WTC11 (cell line): ENCODE results near the gene NAB1. TPM values are rescaled to one million over a fixed set of nuclear protein-coding genes. Genes with fewer than 3 reads are reported as not detected.

Experiments
- ATAC-seq: fragments of 200-7000 bp; cut with Tn5 transposase; 2 replicates; pipeline ENCODE4 v1.10.0; 2021; ENCODE audit warnings: mild to moderate bottlenecking, moderate library complexity
- CTCF ChIA-PET: fragments of 300-600 bp; sonication (Branson Sonifier 250); formaldehyde crosslinking; loops from one replicate; lab custom pipeline; 2021; ENCODE audit warnings: antibody characterized with exemption; lab: Charles Lee
- POLR2A ChIA-PET: fragments of 350-600 bp; sonication (Branson Sonifier 250); formaldehyde crosslinking; loops from one replicate; lab custom pipeline; 2021; ENCODE audit warnings: antibody characterized with exemption; lab: Charles Lee
- DNase-seq: peaks from one replicate; pipeline ENCODE4 v3.0.0; 2021; ENCODE audit warnings: low spot score
- H3K27ac Mint-ChIP-seq: 2 replicates; pipeline ENCODE4 v1.8.0; 2021; ENCODE audit warnings: mixed read lengths
- H3K27me3 Mint-ChIP-seq: 2 replicates; pipeline ENCODE4 v1.8.0; 2021; ENCODE audit warnings: low read depth, mild to moderate bottlenecking, moderate library complexity, mixed read lengths
- H3K36me3 Mint-ChIP-seq: 2 replicates; pipeline ENCODE4 v1.8.0; 2021; ENCODE audit warnings: mixed read lengths
- H3K4me1 Mint-ChIP-seq: 2 replicates; pipeline ENCODE4 v1.8.0; 2022; ENCODE audit warnings: mixed read lengths
- H3K4me3 Mint-ChIP-seq: 2 replicates; pipeline ENCODE4 v1.8.0; 2021; ENCODE audit warnings: mild to moderate bottlenecking, moderate library complexity, mixed read lengths
- H3K9me3 Mint-ChIP-seq: 2 replicates; pipeline ENCODE4 v1.8.0; 2021; ENCODE audit warnings: mixed read lengths
- ATF2 ChIP-seq: sonication (generic); formaldehyde crosslinking; IDR thresholded peaks from 2 replicates; pipeline ENCODE4 v1.8.1; 2022; ENCODE audit warnings: low read depth, missing genetic modification reagents, borderline replicate concordance
- EMX1 ChIP-seq: fragments of 250-450 bp; sonication (Bioruptor Pico); IDR thresholded peaks from 2 replicates; pipeline ENCODE4 v1.8.0; 2021; ENCODE audit warnings: mild to moderate bottlenecking
- ESRRA ChIP-seq: sonication (generic); formaldehyde crosslinking; IDR thresholded peaks from 2 replicates; pipeline ENCODE4 v1.8.1; 2022; ENCODE audit warnings: mild to moderate bottlenecking, missing genetic modification reagents, borderline replicate concordance
- GTF2I ChIP-seq: fragments of 250-450 bp; sonication (Bioruptor Pico); conservative IDR thresholded peaks from 2 replicates; pipeline ENCODE4 v1.4.0; 2021; ENCODE audit warnings: mild to moderate bottlenecking
- JAZF1 ChIP-seq: fragments of 250-450 bp; sonication (Bioruptor Pico); IDR thresholded peaks from 2 replicates; pipeline ENCODE4 v1.9.0; 2021; ENCODE audit warnings: moderate library complexity, mild to moderate bottlenecking, inconsistent platforms
- JUN ChIP-seq: sonication (generic); formaldehyde crosslinking; IDR thresholded peaks from 2 replicates; pipeline ENCODE4 v1.8.0; 2023; ENCODE audit warnings: mild to moderate bottlenecking, missing genetic modification reagents
- MAX ChIP-seq: sonication (generic); formaldehyde crosslinking; IDR thresholded peaks from 2 replicates; pipeline ENCODE4 v1.8.0; 2022; ENCODE audit warnings: mild to moderate bottlenecking, missing genetic modification reagents
- MLX ChIP-seq: sonication (generic); formaldehyde crosslinking; IDR thresholded peaks from 2 replicates; pipeline ENCODE4 v1.8.1; 2023; ENCODE audit warnings: mild to moderate bottlenecking, missing genetic modification reagents, moderate library complexity
- NFYB ChIP-seq: sonication (generic); formaldehyde crosslinking; conservative IDR thresholded peaks from 2 replicates; pipeline ENCODE4 v1.8.0; 2022; ENCODE audit warnings: low read depth, missing genetic modification reagents
- NR3C1 ChIP-seq: sonication (generic); formaldehyde crosslinking; conservative IDR thresholded peaks from 2 replicates; pipeline ENCODE4 v1.8.1; 2023; ENCODE audit warnings: low read depth, mild to moderate bottlenecking, missing genetic modification reagents
- ZNF263 ChIP-seq: sonication (generic); formaldehyde crosslinking; IDR thresholded peaks from 2 replicates; pipeline ENCODE4 v1.8.1; 2022; ENCODE audit warnings: low read depth, mild to moderate bottlenecking, moderate library complexity, missing genetic modification reagents
- ZNF512 ChIP-seq: sonication (generic); formaldehyde crosslinking; IDR thresholded peaks from 2 replicates; pipeline ENCODE4 v1.8.1; 2022; ENCODE audit warnings: missing genetic modification reagents, borderline replicate concordance
- ZSCAN18 ChIP-seq: fragments of 250-450 bp; sonication (Bioruptor Pico); IDR thresholded peaks from 2 replicates; pipeline ENCODE4 v2.1.2; 2022; ENCODE audit warnings: mild to moderate bottlenecking, moderate library complexity
- total RNA-seq: library from RNA; stranded (reverse); gene quantifications from 3 replicates; pipeline ENCODE4 v1.2.3, GENCODE V29; 2021

The NAB1 gene
- total RNA-seq, 1 experiment from 2014 or later: 32.0 TPM

GRCh38 chr2:190720276-190720675 lies 71.4 kb downstream of the NAB1 start:
- no peak for DNase-seq
- H3K27me3 Mint-ChIP-seq: no peaks in the 10 kb centered on the region
- TF ChIP-seq JUN: no peak
- no peak for TF ChIP-seq MLX (CRISPR knock-in tag)
- TF ChIP-seq, all 79 proteins: peak for 0
- ATAC-seq: no peak
- ChIA-PET POLR2A (no interaction called here), CTCF (no interaction called here)
- no peak overlapping the region for H3K4me3 Mint-ChIP-seq
- no peak overlapping the region for H3K27ac Mint-ChIP-seq
- H3K4me1 Mint-ChIP-seq: peaks cover 8% of the 10 kb centered on the region
- no peaks in the 10 kb centered on the region for H3K36me3 Mint-ChIP-seq
- H3K9me3 Mint-ChIP-seq: peaks cover 7% of the 10 kb centered on the region

GRCh38 chr2:190720691-190721090 lies 71.8 kb downstream of the NAB1 start:
- H3K4me3 Mint-ChIP-seq: no peak overlapping the region
- no peak for ATAC-seq
- H3K4me1 Mint-ChIP-seq: peaks cover 8% of the 10 kb centered on the region
- no peaks in the 10 kb centered on the region for H3K36me3 Mint-ChIP-seq
- H3K27ac Mint-ChIP-seq: no peak overlapping the region
- TF ChIP-seq GTF2I (CRISPR knock-in tag) (no peak), ZNF263 (no peak), NFYB (no peak), NR3C1 (CRISPR knock-in tag) (no peak)
- DNase-seq: no peak
- ChIA-PET CTCF (no interaction called here), POLR2A (no interaction called here)
- H3K9me3 Mint-ChIP-seq: peaks cover 7% of the 10 kb centered on the region
- H3K27me3 Mint-ChIP-seq: no peaks in the 10 kb centered on the region

GRCh38 chr2:190722061-190722759 lies 73.3 kb downstream of the NAB1 start:
- no peak for TF ChIP-seq MAX (CRISPR knock-in tag)
- no peak for TF ChIP-seq ZSCAN18 (CRISPR knock-in tag)
- no peak for TF ChIP-seq ZNF263
- no peak for TF ChIP-seq ZNF512 (CRISPR knock-in tag)
- no peak for TF ChIP-seq EMX1 (CRISPR knock-in tag)
- TF ChIP-seq ESRRA (CRISPR knock-in tag): no peak
- TF ChIP-seq ATF2 (CRISPR knock-in tag): no peak
- no peak for TF ChIP-seq JAZF1 (CRISPR knock-in tag)
- H3K9me3 Mint-ChIP-seq: no peaks in the 10 kb centered on the region
- DNase-seq (no peak), ATAC-seq (no peak)
- ChIA-PET CTCF (no interaction called here), POLR2A (no interaction called here)
- H3K4me3 Mint-ChIP-seq: no peak overlapping the region
- no peak overlapping the region for H3K27ac Mint-ChIP-seq
- H3K36me3 Mint-ChIP-seq: no peaks in the 10 kb centered on the region
- H3K4me1 Mint-ChIP-seq: peaks cover 8% of the 10 kb centered on the region
- no peaks in the 10 kb centered on the region for H3K27me3 Mint-ChIP-seq

- CTCF ChIA-PET: no interaction called here
- no peaks in the 10 kb centered on the region for H3K36me3 Mint-ChIP-seq
- no peaks in the 10 kb centered on the region for H3K27me3 Mint-ChIP-seq
- no peak for TF ChIP-seq ATF2 (CRISPR knock-in tag)
- no peak overlapping the region for H3K4me3 Mint-ChIP-seq
- no peaks in the 10 kb centered on the region for H3K9me3 Mint-ChIP-seq
- H3K4me1 Mint-ChIP-seq: peaks cover 8% of the 10 kb centered on the region
- DNase-seq (no peak), ATAC-seq (no peak)
- POLR2A ChIA-PET: no interaction called here
- H3K27ac Mint-ChIP-seq: no peak overlapping the region
These were observed 74.0 kb downstream of the NAB1 start for GRCh38 chr2:190722835-190723234.
